KMS-11 (cell line): ENCODE results near the gene MPZL2.

Experiments used
- H2AFZ ChIP-seq: fragments of 200-600 bp; sonication (generic); 2 replicates; pipeline ENCODE4 v1.6.1; 2016; ENCODE audit warnings: antibody characterized with exemption, mixed run types, low read depth
- H3K27ac ChIP-seq: fragments of 200-600 bp; sonication (generic); 2 replicates; pipeline ENCODE4 v1.6.1; 2016; ENCODE audit warnings: mild to moderate bottlenecking, mixed run types
- H3K27me3 ChIP-seq: fragments of 200-600 bp; sonication (generic); 2 replicates; pipeline ENCODE4 v1.6.1; 2017; ENCODE audit warnings: mild to moderate bottlenecking, low read depth, mixed run types, moderate library complexity; ENCODE audit not compliant: insufficient read depth
- H3K36me3 ChIP-seq: fragments of 200-600 bp; sonication (generic); 2 replicates; pipeline ENCODE4 v1.6.1; 2017; ENCODE audit warnings: mild to moderate bottlenecking, mixed run types; ENCODE audit not compliant: insufficient read depth
- H3K4me1 ChIP-seq: fragments of 200-600 bp; sonication (generic); 2 replicates; pipeline ENCODE4 v1.6.1; 2016; ENCODE audit warnings: mild to moderate bottlenecking, low read depth, mixed run types; ENCODE audit not compliant: poor library complexity, severe bottlenecking
- H3K4me2 ChIP-seq: fragments of 200-600 bp; sonication (generic); 2 replicates; pipeline ENCODE4 v1.7.0; 2016; ENCODE audit warnings: mild to moderate bottlenecking, mixed run types
- H3K4me3 ChIP-seq: fragments of 200-600 bp; sonication (generic); IDR thresholded peaks from 2 replicates; pipeline ENCODE4 v1.6.1; 2017; ENCODE audit warnings: low read depth, low read length, mixed read lengths; ENCODE audit not compliant: insufficient read depth
- H3K79me2 ChIP-seq: fragments of 200-600 bp; sonication (generic); 2 replicates; pipeline ENCODE4 v1.6.1; 2016; ENCODE audit warnings: low read depth, mixed run types; ENCODE audit not compliant: insufficient read depth
- H3K9ac ChIP-seq: fragments of 200-600 bp; sonication (generic); 2 replicates; pipeline ENCODE4 v1.6.1; 2016; ENCODE audit warnings: mild to moderate bottlenecking, mixed run types
- H4K20me1 ChIP-seq: fragments of 200-600 bp; sonication (generic); 2 replicates; pipeline ENCODE4 v1.6.1; 2016; ENCODE audit warnings: mild to moderate bottlenecking, mixed run types; ENCODE audit not compliant: insufficient read depth
- CTCF ChIP-seq: fragments of 200-600 bp; sonication (generic); conservative IDR thresholded peaks from 2 replicates; pipeline ENCODE4 v1.6.1; 2017; ENCODE audit warnings: low read depth, mild to moderate bottlenecking, antibody characterized with exemption, low read length, moderate library complexity, mixed read lengths

Gene MPZL2

GRCh38 chr11:118206391-118207031 is 57.6 kb downstream of the MPZL2 start:
- no peak for TF ChIP-seq CTCF

DNA sequence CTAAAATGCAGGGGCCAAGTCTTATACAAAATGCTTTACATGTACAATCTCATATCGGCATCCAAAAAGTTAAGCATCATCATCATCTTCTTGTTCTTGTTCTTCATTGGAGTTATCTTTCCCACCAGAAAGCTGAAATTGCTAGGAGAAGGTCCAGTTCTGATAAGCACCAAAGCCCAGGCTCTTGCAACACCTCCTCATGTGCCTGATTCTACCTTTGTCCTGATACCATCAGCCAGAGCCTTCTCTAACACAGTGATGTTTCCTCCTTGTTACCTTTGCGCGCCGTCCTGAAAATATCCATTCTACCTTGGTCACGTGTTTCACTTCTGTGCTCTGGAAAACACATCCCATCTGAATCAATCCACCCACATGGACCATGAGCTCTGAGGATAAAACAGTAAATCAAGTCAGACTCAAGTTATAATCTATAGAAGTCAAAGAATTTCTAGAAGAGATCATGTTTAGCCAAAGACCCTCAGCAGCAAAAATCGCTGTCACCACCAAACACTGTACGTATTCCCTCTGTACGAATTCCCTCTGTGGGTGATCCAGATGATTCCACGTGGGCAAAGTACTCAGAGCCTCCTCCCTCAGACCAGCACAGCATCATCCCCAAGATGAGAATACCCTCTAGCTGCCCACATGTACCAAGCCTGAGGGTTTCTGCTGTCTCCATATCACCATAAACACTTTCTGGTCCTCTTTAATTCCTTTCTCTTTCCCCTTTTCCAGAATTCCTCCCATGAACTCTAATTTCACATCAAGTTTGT is 58.3 kb downstream of the MPZL2 start:
- Histone ChIP-seq H3K36me3 (no peaks in the 10 kb centered on the region), H3K27ac (no peak overlapping the region), H4K20me1 (no peaks in the 10 kb centered on the region), H3K9ac (no peak overlapping the region), H2AFZ (no peak overlapping the region), H3K79me2 (no peaks in the 10 kb centered on the region), H3K27me3 (no peaks in the 10 kb centered on the region), H3K4me1 (peaks cover 4% of the 10 kb centered on the region), H3K4me2 (no peak overlapping the region), H3K4me3 (no peak overlapping the region)
- no peak for TF ChIP-seq CTCF

More at GRCh38 chr11:118206391-118207031, 57.6 kb downstream of the MPZL2 start:
- Histone ChIP-seq H3K27ac (no peak overlapping the region), H2AFZ (no peak overlapping the region), H3K9ac (no peak overlapping the region), H3K79me2 (no peaks in the 10 kb centered on the region), H4K20me1 (no peaks in the 10 kb centered on the region), H3K4me2 (no peak overlapping the region), H3K27me3 (no peaks in the 10 kb centered on the region), H3K4me1 (peaks cover 4% of the 10 kb centered on the region), H3K36me3 (no peaks in the 10 kb centered on the region), H3K4me3 (no peak overlapping the region)
